ENCODE measurements around the gene PPARG.
"Not testable (repeated sequence)": the region's sequence is repeated elsewhere in the genome, so short reads cannot be mapped to it uniquely, and the experiment has no call there.

PPARG gene

GRCh38 chr3:12266038-12266437 lies 22.8 kb upstream of the PPARG start:
- DNase-seq (ENCODE audit: low read depth in 1 of 2, low spot score in 1 of 2), result no peak
- in situ Hi-C loops (cut with HindIII; ENCODE audit: low pct_unique_long_range_greater_than_20kb, low sequenced_read_pairs), result no loop called here
- no peak for TF ChIP-seq JUND (IDR thresholded peaks at IDR 0.05; ENCODE audit: low read depth)

- DNase-seq (ENCODE audit: low read depth in 1 of 2, low spot score in 1 of 2), result no peak
- no peak for TF ChIP-seq JUND (IDR thresholded peaks at IDR 0.05; ENCODE audit: low read depth)
- in situ Hi-C loops (cut with HindIII; ENCODE audit: low pct_unique_long_range_greater_than_20kb, low sequenced_read_pairs), result no loop called here
Observed at GRCh38 chr3:12267376-12268030, 21.4 kb upstream of the PPARG start.

DNA sequence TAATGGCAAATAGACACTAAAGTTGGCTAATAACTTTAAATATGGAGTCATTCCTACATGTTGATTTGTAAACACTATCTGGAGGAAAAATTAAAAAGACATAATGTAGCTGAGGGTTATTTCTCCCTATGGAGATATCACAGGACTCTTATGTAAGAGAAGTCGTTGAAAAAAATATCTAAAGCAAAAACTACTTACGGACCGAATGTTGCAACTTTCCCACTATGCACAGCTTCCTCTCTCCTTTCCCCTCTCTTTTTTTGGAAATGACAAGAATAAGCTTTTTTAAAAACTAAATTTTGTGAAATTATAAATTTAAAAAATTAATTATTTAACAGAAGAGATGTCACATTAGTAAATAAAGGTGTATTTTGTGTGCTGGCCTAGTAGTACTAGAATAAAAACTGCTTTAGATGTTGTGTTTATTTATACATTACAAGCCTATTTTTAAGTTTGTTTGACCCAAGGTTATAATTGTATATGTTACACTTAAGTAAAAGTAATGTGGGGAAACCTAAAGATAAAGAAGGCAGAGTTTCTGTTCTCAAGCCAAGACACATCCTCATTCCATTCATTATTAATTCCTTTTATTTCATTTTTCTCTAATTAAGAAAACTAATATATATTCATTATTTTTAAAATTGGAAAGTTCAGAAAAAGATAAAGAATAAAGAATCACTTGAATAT lies 20.7 kb upstream of the PPARG start:
- DNase-seq (ENCODE audit: low read depth in 1 of 2, low spot score in 1 of 2), result no peak
- in situ Hi-C loops (cut with HindIII; ENCODE audit: low pct_unique_long_range_greater_than_20kb, low sequenced_read_pairs), result no loop called here
- no peak for TF ChIP-seq JUND (IDR thresholded peaks at IDR 0.05; ENCODE audit: low read depth)

DNA sequence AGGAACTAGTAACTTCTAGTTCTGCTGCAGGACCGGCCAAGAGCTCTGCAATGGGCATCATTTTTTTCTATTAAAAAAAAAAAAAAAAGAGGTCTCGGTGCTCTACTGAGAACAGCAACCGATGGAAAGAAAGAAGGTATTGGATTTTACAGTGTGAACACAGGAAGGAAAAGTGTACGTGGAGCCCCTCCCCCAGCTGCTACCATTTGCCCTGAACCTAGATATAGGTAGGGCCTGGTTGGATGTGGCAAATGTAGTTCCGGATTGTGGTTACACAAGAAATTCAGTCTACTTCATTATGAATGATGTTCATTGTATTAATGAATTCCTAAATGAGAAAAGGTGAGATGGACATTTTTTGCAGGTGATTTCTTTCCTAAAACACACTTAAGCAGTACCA lies 17.9 kb upstream of the PPARG start:
- in situ Hi-C loops (cut with HindIII; ENCODE audit: low pct_unique_long_range_greater_than_20kb, low sequenced_read_pairs), result no loop called here
- DNase-seq (ENCODE audit: low read depth in 1 of 2, low spot score in 1 of 2), result no peak

DNA sequence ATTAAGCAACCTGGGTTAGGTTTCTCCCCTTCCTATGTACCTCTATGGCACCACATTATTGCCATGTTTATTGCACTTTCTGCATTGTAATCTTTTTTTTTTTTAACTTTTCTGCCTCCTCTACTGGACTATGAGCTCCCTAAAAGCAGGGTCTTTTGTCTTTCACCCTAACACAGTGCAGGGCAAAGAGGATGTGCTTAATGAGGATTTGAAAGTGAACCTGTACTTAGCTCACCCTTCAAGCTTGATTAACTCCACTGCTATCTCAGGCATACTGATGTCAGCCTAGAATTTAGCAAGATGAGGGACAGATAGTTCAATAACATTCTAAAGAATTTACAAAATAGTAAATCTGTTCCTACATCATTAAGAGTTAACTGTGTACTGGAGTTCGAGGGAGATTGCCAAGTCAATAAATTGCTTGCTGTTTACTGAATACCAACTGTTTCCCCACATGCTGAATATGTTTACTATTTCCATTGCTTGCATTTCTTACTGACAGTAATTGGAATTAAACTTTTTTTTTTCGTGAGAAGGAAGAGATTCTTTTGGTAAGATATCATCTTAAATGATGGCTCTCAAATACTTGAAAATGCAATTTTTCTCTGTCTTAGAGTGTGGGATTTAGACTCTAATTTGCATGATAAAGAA lies 15.7 kb upstream of the PPARG start:
- no peak for TF ChIP-seq JUND (IDR thresholded peaks at IDR 0.05; ENCODE audit: low read depth)
- DNase-seq (ENCODE audit: low read depth in 1 of 2, low spot score in 1 of 2), result no peak
- in situ Hi-C loops (cut with HindIII; ENCODE audit: low pct_unique_long_range_greater_than_20kb, low sequenced_read_pairs), result no loop called here

More for the DNA sequence above, 17.9 kb upstream of the PPARG start:
- TF ChIP-seq JUND (IDR thresholded peaks at IDR 0.05; ENCODE audit: low read depth), result no peak

- in situ Hi-C loops (cut with HindIII; ENCODE audit: low pct_unique_long_range_greater_than_20kb, low sequenced_read_pairs), result no loop called here
- DNase-seq (ENCODE audit: low read depth in 1 of 2, low spot score in 1 of 2), result no peak
- no peak for TF ChIP-seq JUND (IDR thresholded peaks at IDR 0.05; ENCODE audit: low read depth)
Observed at GRCh38 chr3:12275974-12276650, 12.8 kb upstream of the PPARG start.

DNA sequence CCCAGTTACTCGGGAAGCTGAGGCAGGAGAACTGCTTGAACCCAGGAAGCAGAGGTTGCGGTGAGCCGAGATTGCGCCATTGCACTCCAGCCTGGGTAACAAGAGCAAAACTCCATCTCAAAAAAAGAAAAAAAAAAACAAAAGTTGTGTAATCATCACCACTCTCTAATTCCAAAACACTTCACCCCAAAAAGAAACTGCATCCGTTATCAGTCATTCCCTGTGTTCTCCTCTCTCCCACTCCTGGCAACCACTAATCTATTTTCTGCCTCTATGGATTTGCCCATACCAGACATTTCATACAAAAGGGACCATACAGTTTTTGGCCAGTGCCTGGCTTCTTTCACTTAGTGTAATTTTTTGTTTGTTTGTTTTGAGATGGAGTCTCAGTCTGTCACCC lies 12.0 kb upstream of the PPARG start:
- DNase-seq (ENCODE audit: low read depth in 1 of 2, low spot score in 1 of 2); in situ Hi-C loops (cut with HindIII; ENCODE audit: low pct_unique_long_range_greater_than_20kb, low sequenced_read_pairs): not testable (repeated sequence)

DNA sequence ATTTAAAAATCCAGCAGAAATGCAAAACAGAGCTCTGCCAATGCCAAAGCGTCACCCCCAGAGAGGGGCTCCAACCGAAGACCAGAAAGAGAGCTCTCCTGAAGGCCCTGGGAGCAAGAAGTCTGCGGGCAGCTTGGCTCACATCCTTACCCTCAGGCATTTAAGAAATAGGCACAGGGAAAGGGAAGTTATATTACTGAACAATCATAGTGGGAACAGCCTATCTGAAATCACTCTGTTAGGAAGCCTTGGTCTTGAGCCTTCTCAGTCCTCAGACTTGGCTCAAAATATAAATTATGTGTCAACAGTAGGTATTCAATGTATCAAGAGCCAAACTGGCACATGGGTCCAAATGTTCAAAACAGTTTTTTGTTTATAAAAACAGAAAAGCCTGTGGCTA lies 10.3 kb upstream of the PPARG start:
- no peak for TF ChIP-seq JUND (IDR thresholded peaks at IDR 0.05; ENCODE audit: low read depth)
- in situ Hi-C loops (cut with HindIII; ENCODE audit: low pct_unique_long_range_greater_than_20kb, low sequenced_read_pairs), result no loop called here
- no peak for DNase-seq (ENCODE audit: low read depth in 1 of 2, low spot score in 1 of 2)

GRCh38 chr3:12279591-12280326 lies 9.1 kb upstream of the PPARG start:
- DNase-seq (ENCODE audit: low read depth in 1 of 2, low spot score in 1 of 2), result no peak
- in situ Hi-C loops (cut with HindIII; ENCODE audit: low pct_unique_long_range_greater_than_20kb, low sequenced_read_pairs), result no loop called here
- TF ChIP-seq JUND (IDR thresholded peaks at IDR 0.05; ENCODE audit: low read depth), result no peak

GRCh38 chr3:12280357-12280806 lies 8.5 kb upstream of the PPARG start:
- no peak for DNase-seq (ENCODE audit: low read depth in 1 of 2, low spot score in 1 of 2)
- TF ChIP-seq JUND (IDR thresholded peaks at IDR 0.05; ENCODE audit: low read depth), result no peak
- in situ Hi-C loops (cut with HindIII; ENCODE audit: low pct_unique_long_range_greater_than_20kb, low sequenced_read_pairs), result no loop called here

DNA sequence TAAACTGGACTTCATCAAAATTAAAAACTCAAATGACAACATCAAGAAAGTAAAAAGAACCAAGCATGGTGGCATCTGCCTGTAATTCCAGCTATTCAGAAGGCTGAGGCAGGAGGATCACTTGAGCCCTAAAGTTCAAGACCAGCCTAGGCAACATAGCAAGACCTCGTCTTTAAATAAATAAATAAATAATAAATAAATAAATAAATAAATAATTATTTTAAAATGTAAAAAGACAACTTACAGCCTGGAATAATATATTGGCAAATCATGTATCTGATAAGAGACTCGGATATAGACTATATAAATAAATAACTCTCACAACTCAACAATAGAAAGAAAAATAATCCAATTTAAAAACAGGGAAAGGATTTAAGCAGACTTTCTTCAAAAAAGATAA lies 4.3 kb upstream of the PPARG start:
- no peak for TF ChIP-seq JUND (IDR thresholded peaks at IDR 0.05; ENCODE audit: low read depth)
- in situ Hi-C loops (cut with HindIII; ENCODE audit: low pct_unique_long_range_greater_than_20kb, low sequenced_read_pairs), result no loop called here
- no peak for DNase-seq (ENCODE audit: low read depth in 1 of 2, low spot score in 1 of 2)

DNA sequence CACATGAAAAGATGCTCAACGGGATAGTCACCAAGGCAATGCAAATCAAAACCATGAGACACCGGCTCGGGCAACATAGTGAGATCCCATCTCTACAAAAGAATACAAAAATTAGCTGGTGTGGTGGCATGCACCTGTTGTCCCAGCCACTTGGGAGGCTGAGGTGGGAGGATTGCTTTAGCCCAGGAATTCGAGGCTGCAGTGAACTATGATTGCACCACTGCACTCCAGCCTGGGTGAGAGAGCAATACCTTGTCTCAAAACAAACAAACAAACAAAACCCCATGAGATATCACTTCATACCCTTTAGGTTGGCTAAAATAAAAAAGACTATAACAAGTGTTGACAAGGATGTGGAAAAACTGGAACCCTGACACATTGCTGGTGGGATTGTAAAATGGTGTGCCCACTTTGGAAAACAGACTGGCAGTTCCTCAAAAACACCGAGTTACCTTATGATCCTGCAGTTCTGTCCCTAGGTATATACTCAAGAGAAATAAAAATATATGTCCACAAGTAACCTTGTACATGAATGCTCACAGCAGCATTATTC lies 3.8 kb upstream of the PPARG start:
- TF ChIP-seq JUND (IDR thresholded peaks at IDR 0.05; ENCODE audit: low read depth), result no peak

GRCh38 chr3:12285779-12286178 lies 3.1 kb upstream of the PPARG start:
- not testable (repeated sequence) for DNase-seq (ENCODE audit: low read depth in 1 of 2, low spot score in 1 of 2)

More for the DNA sequence above, 3.8 kb upstream of the PPARG start:
- in situ Hi-C loops (cut with HindIII; ENCODE audit: low pct_unique_long_range_greater_than_20kb, low sequenced_read_pairs), result no loop called here
- no peak for DNase-seq (ENCODE audit: low read depth in 1 of 2, low spot score in 1 of 2)

More at GRCh38 chr3:12285779-12286178, 3.1 kb upstream of the PPARG start:
- in situ Hi-C loops (cut with HindIII; ENCODE audit: low pct_unique_long_range_greater_than_20kb, low sequenced_read_pairs), result not testable (repeated sequence)

Data from T47D (cell line).